ENCODE data around the gene DPP7.

GRCh38 chr9:137114220-137114612 is 317 bp downstream of the DPP7 start:
- TF ChIP-seq CTCF (IDR thresholded peaks at IDR 0.05) (no peak), POLR2A (IDR thresholded peaks at IDR 0.05) (no peak)
